GM23248 (cell line): Measurements from ENCODE around the gene BCL6. TPM values are rescaled to one million over a fixed set of nuclear protein-coding genes. Genes with fewer than 3 reads are reported as not detected.

Experiments used
- DNase-seq: peaks from one replicate; pipeline ENCODE4 v3.0.0-alpha.2; 2015
- H2AFZ ChIP-seq: fragments of 200-600 bp; sonication (generic); 2 replicates; pipeline ENCODE4 v1.6.1; 2016; ENCODE audit warnings: antibody characterized with exemption
- H3F3A ChIP-seq: fragments of 200-600 bp; sonication (generic); 2 replicates; pipeline ENCODE4 v1.6.1; 2016; ENCODE audit warnings: mild to moderate bottlenecking, antibody characterized with exemption, mixed run types; ENCODE audit not compliant: insufficient read depth
- H3K27ac ChIP-seq: fragments of 200-600 bp; sonication (generic); 2 replicates; pipeline ENCODE4 v1.5.1; 2016; ENCODE audit warnings: mild to moderate bottlenecking
- H3K27me3 ChIP-seq: fragments of 200-600 bp; sonication (generic); replicated peaks from 2 replicates; pipeline ENCODE4 v1.6.1; 2016; ENCODE audit warnings: mild to moderate bottlenecking; ENCODE audit not compliant: insufficient read depth
- H3K36me3 ChIP-seq: fragments of 200-600 bp; sonication (generic); 2 replicates; pipeline ENCODE4 v1.6.1; 2016; ENCODE audit warnings: low read depth, mild to moderate bottlenecking
- H3K4me1 ChIP-seq: fragments of 200-600 bp; sonication (generic); 2 replicates; pipeline ENCODE4 v1.6.1; 2016; ENCODE audit warnings: mild to moderate bottlenecking; ENCODE audit not compliant: insufficient read depth
- H3K4me2 ChIP-seq: fragments of 200-600 bp; sonication (generic); one replicate; pipeline ENCODE4 v1.6.1; 2016; ENCODE audit warnings: mild to moderate bottlenecking; ENCODE audit not compliant: unreplicated experiment
- H3K4me3 ChIP-seq: fragments of 200-600 bp; sonication (generic); 2 replicates; pipeline ENCODE4 v1.5.1; 2016; ENCODE audit warnings: mild to moderate bottlenecking
- H3K79me2 ChIP-seq: fragments of 200-600 bp; sonication (generic); 2 replicates; pipeline ENCODE4 v1.6.1; 2016; ENCODE audit warnings: mild to moderate bottlenecking; ENCODE audit not compliant: insufficient read depth
- H3K9ac ChIP-seq: fragments of 200-600 bp; sonication (generic); 2 replicates; pipeline ENCODE4 v1.6.1; 2016; ENCODE audit warnings: mild to moderate bottlenecking
- H3K9me2 ChIP-seq: fragments of 200-600 bp; sonication (generic); 2 replicates; pipeline ENCODE4 v1.6.1; 2016; ENCODE audit warnings: mixed run types, mild to moderate bottlenecking, moderate library complexity; ENCODE audit not compliant: insufficient read depth
- H3K9me3 ChIP-seq: fragments of 200-600 bp; sonication (generic); one replicate; pipeline ENCODE4 v1.6.1; 2017; ENCODE audit warnings: low read depth
- H4K20me1 ChIP-seq: fragments of 200-600 bp; sonication (generic); 2 replicates; pipeline ENCODE4 v1.6.0; 2016; ENCODE audit not compliant: insufficient read depth
- EZH2 ChIP-seq: fragments of 200-600 bp; sonication (generic); IDR thresholded peaks from 2 replicates; pipeline ENCODE4 v1.6.1; 2018; ENCODE audit warnings: antibody characterized with exemption, mild to moderate bottlenecking; ENCODE audit not compliant: insufficient read depth, poor library complexity, severe bottlenecking
- EZH2phosphoT487 ChIP-seq: fragments of 200-600 bp; sonication (generic); IDR thresholded peaks from 2 replicates; pipeline ENCODE4 v1.6.1; 2018; ENCODE audit warnings: antibody characterized with exemption, moderate library complexity, mild to moderate bottlenecking, low read depth; ENCODE audit not compliant: insufficient read depth
- WGBS, 2 experiments: methylation state at CpG; one replicate each; pipeline ENCODE4 v1.1.6; 2015 to 2017; ENCODE audit warnings: low lambda C conversion rate in 2 of 2, low coverage in 1 of 2; ENCODE audit errors: missing lambda C conversion rate in 2 of 2; 5-methylcytosine and 5-hydroxymethylcytosine counted together
- in situ Hi-C: fragments of 300-500 bp; cut with MboI; formaldehyde crosslinking; loops from 2 replicates; pipeline ENCODE4 v1.15.0; 2020
- polyA plus RNA-seq: library from polyadenylated mRNA; unstranded; fragments of >200 nt; fragmentation: Nextera tagmentation; extraction: Ambion mirVana; gene quantifications from 2 replicates; pipeline ENCODE4 v1.2.1, GENCODE V29; 2016
- total RNA-seq: library from RNA; depleted of rRNA; stranded (reverse); fragments of >200 nt; shearing (Covaris generic); gene quantifications from 2 replicates; pipeline ENCODE4 v1.2.3, GENCODE V29; 2014

The BCL6 gene
- total and polyA plus RNA-seq, 2 experiments from 2014 or later = 8.7 to 32.3 TPM

DNA sequence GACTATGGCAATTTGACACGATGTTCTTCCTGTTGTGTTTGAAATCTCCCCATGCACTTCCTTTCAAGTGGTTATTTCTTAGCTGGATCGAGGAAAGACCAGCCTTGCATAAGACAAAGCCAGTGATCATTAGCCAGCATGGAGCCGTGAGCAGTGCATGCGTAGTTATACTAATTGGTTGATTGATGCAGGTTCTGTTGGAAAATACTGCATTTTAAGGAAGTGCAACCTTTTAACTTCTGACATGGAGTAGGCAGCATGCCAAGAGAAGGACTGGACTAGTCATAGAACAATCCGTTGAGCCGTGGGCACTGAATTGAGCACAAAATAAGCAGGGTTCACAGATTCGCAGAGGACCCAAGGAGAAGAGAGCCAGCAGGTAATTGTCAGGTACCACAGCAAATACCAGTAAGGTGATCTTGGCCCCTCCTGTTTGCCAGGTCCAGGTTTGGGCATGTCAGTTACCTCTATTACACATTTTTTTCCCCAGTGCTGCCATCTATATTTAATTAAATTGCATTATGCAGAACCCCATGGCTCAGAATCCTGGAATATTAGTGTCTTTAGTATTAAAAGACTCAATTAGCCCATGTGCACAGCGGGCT lies 29.0 kb upstream of the BCL6 start:
- no peaks in the 10 kb centered on the region for H3K79me2 ChIP-seq
- in situ Hi-C loops = loop anchor here (25.0 kb wide), 1 partner anchor 188 kb away; no protein-coding TSS in a partner anchor
- H3F3A ChIP-seq = peaks cover 13% of the 10 kb centered on the region
- WGBS, 2 experiments = 91% methylated on average over 8 of the region's 8 CpGs
- TF ChIP-seq EZH2phosphoT487 = no peak
- no peak for TF ChIP-seq EZH2
- H3K9ac ChIP-seq = no peak overlapping the region
- H3K27ac ChIP-seq = no peak overlapping the region
- H3K36me3 ChIP-seq = no peaks in the 10 kb centered on the region
- peaks cover 8% of the 10 kb centered on the region for H3K4me1 ChIP-seq
- H3K4me2 ChIP-seq = no peak overlapping the region
- no peaks in the 10 kb centered on the region for H3K9me3 ChIP-seq
- no peaks in the 10 kb centered on the region for H4K20me1 ChIP-seq
- H3K4me3 ChIP-seq = no peak overlapping the region
- H3K9me2 ChIP-seq = no peaks in the 10 kb centered on the region
- H2AFZ ChIP-seq = no peak overlapping the region
- DNase-seq = no peak
- H3K27me3 ChIP-seq = no peaks in the 10 kb centered on the region

DNA sequence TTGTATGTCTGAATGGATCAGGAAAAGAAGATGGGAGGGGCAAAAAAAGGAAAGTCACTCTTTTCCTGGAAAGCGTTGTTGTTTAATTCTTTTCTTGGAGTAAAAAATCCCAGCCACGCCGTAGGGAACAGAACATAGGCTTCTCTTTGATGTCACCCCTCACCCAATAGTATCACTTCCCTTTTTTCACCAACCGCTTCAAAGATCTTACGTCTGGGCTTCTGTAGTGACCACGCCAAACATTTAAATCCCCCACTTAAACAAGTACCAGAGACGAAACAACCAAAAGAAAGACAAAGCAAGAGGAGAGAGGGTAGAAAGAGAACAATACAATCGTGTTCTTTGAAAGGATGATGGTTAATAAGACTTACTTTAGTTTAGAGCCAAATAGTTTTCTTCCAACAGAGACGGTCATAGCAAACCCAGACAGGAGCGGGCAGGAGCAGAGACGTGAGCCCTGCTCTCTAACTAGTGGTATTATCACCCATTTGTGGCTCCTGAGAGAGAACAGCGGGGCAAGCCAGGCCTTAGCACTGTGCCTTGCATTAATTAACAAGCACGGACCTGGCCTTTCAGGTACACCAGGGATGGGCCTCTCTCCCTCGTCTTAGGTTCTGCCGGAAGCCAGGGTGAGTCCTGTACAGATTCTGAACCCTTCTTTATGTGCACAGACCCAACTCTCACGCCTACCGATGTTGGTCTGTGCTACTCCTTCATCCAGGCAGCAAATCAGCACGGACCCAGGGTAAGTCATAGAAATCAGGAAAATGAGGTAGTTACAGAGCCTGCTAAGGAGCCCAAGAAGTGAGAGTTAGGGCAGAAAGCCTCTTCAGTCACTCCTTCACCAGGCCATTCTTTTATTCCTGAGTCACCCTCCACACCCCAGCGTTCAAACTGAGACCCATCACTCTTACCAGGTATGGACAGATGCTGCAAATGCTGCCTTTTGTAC lies 28.2 kb upstream of the BCL6 start:
- Histone ChIP-seq H3K27ac (no peak overlapping the region), H3K4me1 (peaks cover 8% of the 10 kb centered on the region), H4K20me1 (no peaks in the 10 kb centered on the region), H3K4me2 (no peak overlapping the region), H3K4me3 (no peak overlapping the region), H3K79me2 (no peaks in the 10 kb centered on the region), H3K9ac (no peak overlapping the region), H3K27me3 (no peaks in the 10 kb centered on the region), H2AFZ (no peak overlapping the region), H3K36me3 (no peaks in the 10 kb centered on the region), H3K9me3 (no peaks in the 10 kb centered on the region), H3F3A (peaks cover 19% of the 10 kb centered on the region), H3K9me2 (no peaks in the 10 kb centered on the region)
- in situ Hi-C loops = loop anchor here (25.0 kb wide), 1 partner anchor 189 kb away; no protein-coding TSS in a partner anchor
- DNase-seq = no peak
- 94% methylated on average over 19 of the region's 19 CpGs for WGBS, 2 experiments
- TF ChIP-seq EZH2phosphoT487 = no peak
- TF ChIP-seq EZH2 = no peak

GRCh38 chr3:187770224-187770623 lies 25.0 kb upstream of the BCL6 start:
- Histone ChIP-seq H3K4me2 (no peak overlapping the region), H3K9me2 (no peaks in the 10 kb centered on the region), H3K79me2 (no peaks in the 10 kb centered on the region), H2AFZ (no peak overlapping the region), H3K9ac (no peak overlapping the region), H3K9me3 (no peaks in the 10 kb centered on the region), H3K27ac (no peak overlapping the region), H3K4me1 (peaks cover 23% of the 10 kb centered on the region), H3K27me3 (no peaks in the 10 kb centered on the region), H3K4me3 (no peak overlapping the region), H3F3A (peaks cover 30% of the 10 kb centered on the region), H3K36me3 (no peaks in the 10 kb centered on the region), H4K20me1 (no peaks in the 10 kb centered on the region)
- no peak for DNase-seq
- in situ Hi-C loops = loop anchor here (25.0 kb wide), 1 partner anchor 192 kb away; no protein-coding TSS in a partner anchor
- TF ChIP-seq EZH2phosphoT487 = no peak
- TF ChIP-seq EZH2 = no peak
- 100% methylated on average over 1 of the region's 1 CpG for whole genome bisulfite sequencing, 2 experiments

- H3K36me3 ChIP-seq = no peaks in the 10 kb centered on the region
- in situ Hi-C loops = loop anchor here (25.0 kb wide), 1 partner anchor 193 kb away; no protein-coding TSS in a partner anchor
- no peak overlapping the region for H3K27ac ChIP-seq
- no peak overlapping the region for H3K4me2 ChIP-seq
- no peak overlapping the region for H3K9ac ChIP-seq
- no peak overlapping the region for H2AFZ ChIP-seq
- H3K79me2 ChIP-seq = no peaks in the 10 kb centered on the region
- no peak for DNase-seq
- no peaks in the 10 kb centered on the region for H4K20me1 ChIP-seq
- 15 to 18% methylated on average over 2 of the region's 2 CpGs for WGBS, 2 experiments
- TF ChIP-seq EZH2phosphoT487 (no peak), EZH2 (no peak)
- H3K4me1 ChIP-seq = peaks cover 27% of the 10 kb centered on the region
- H3K27me3 ChIP-seq = no peaks in the 10 kb centered on the region
- H3K9me3 ChIP-seq = no peaks in the 10 kb centered on the region
- no peak overlapping the region for H3K4me3 ChIP-seq
- H3K9me2 ChIP-seq = no peaks in the 10 kb centered on the region
- H3F3A ChIP-seq = peaks cover 32% of the 10 kb centered on the region
These were observed 24.5 kb upstream of the BCL6 start for GRCh38 chr3:187769771-187770170.
